ENCODE results near the gene FAM216B. TPM values are rescaled to one million over a fixed set of nuclear protein-coding genes. Genes with fewer than 3 reads are reported as not detected.
A peak's percentile ranks its signal among the peaks of the same experiment; 100 is the strongest.

FAM216B gene
- total RNA-seq, 1 donor from 2014 or later, result not detected

DNA sequence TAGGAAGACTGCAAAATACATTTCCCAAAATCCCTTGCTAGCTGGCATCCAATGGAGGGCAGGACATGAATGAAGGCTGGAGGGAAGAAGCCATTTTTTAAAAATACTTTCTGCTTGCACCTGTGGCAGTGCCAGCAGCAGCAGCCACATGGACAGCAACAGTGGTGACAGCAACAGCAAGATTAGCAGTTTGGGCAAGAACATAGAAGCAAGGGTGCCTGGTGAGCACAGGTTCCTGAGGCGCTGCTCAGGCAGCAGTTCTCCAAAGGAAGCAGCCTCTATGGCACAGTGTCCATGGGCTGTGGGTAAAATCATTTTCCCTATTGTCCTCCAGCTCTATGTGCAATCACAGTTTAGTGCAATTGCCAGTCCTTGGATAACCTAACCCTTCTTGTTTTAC, 1.3 kb upstream of the FAM216B start:
- no peaks in the 10 kb centered on the region for H3K27me3 ChIP-seq
- H3K4me3 ChIP-seq, result no peak overlapping the region
- no peaks in the 10 kb centered on the region for H3K36me3 ChIP-seq
- H3K4me1 ChIP-seq, result no peaks in the 10 kb centered on the region
- no peak for DNase-seq (ENCODE audit: low spot score in 2 of 2)
- no peak overlapping the region for H3K27ac ChIP-seq
- TF ChIP-seq, protein P1, sequence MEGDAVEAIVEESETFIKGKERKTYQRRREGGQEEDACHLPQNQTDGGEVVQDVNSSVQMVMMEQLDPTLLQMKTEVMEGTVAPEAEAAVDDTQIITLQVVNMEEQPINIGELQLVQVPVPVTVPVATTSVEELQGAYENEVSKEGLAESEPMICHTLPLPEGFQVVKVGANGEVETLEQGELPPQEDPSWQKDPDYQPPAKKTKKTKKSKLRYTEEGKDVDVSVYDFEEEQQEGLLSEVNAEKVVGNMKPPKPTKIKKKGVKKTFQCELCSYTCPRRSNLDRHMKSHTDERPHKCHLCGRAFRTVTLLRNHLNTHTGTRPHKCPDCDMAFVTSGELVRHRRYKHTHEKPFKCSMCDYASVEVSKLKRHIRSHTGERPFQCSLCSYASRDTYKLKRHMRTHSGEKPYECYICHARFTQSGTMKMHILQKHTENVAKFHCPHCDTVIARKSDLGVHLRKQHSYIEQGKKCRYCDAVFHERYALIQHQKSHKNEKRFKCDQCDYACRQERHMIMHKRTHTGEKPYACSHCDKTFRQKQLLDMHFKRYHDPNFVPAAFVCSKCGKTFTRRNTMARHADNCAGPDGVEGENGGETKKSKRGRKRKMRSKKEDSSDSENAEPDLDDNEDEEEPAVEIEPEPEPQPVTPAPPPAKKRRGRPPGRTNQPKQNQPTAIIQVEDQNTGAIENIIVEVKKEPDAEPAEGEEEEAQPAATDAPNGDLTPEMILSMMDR (IDR thresholded peaks at IDR 0.05), result no peak
- no peaks in the 10 kb centered on the region for H3K9me3 ChIP-seq
- intact Hi-C loops (cut with DNase I), result no loop called here

DNA sequence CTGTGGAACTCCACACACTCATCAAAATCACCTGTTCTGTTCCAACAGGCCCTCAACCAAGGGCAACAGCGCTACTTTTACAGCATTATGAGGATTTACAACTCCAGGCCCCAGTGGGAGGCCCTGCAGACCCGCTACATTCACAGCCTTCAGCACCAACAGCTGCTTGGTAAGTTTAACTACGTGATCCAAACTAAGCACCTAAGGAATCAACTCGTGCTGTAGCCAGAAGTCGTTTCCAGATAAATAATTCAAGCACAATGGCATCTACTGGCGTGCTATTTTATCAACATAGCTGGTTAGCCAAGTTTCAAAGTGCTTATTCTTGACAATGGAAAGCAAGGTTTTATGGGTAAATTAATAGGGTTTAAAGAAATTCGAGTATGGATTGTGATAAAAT, 5.3 kb downstream of the FAM216B start:
- no peak for DNase-seq (ENCODE audit: low spot score in 2 of 2)
- H3K27me3 ChIP-seq, result no peaks in the 10 kb centered on the region
- no peak overlapping the region for H3K4me3 ChIP-seq
- no peaks in the 10 kb centered on the region for H3K36me3 ChIP-seq
- TF ChIP-seq, protein P1 (IDR thresholded peaks at IDR 0.05), result no peak
- H3K9me3 ChIP-seq, result no peaks in the 10 kb centered on the region
- peaks cover 3 to 4% of the 10 kb centered on the region in 2 donors for H3K4me1 ChIP-seq
- intact Hi-C loops (cut with DNase I), result no loop called here
- H3K27ac ChIP-seq, result peak overlapping the region in 1 of 2 donors; percentile 38

DNA sequence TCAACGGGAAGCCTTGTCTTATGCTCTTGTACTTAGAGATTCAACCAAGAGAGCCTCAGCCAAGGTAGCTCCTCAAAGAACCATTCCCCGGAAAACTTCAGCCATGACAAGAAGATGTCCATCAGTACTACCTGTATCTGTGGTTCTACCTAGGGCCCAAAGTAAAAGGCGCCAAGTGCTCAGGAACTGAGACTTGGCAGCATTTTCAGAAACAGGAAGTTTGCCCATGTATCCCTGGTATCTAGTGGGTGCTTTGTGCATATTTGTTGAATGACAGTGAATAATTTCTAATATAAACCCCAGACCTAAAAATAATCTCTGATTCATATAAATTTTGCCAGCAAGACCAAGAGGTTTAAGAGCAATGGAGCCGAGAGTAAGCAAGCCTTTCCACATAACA, 7.2 kb downstream of the FAM216B start:
- Histone ChIP-seq H3K4me1 (peaks cover 3 to 4% of the 10 kb centered on the region in 2 donors), H3K9me3 (no peaks in the 10 kb centered on the region), H3K4me3 (no peak overlapping the region), H3K27me3 (no peaks in the 10 kb centered on the region), H3K27ac (no peak overlapping the region), H3K36me3 (no peaks in the 10 kb centered on the region)
- intact Hi-C loops (cut with DNase I), result no loop called here
- TF ChIP-seq, protein P1 (IDR thresholded peaks at IDR 0.05), result no peak
- DNase-seq (ENCODE audit: low spot score in 2 of 2), result no peak

DNA sequence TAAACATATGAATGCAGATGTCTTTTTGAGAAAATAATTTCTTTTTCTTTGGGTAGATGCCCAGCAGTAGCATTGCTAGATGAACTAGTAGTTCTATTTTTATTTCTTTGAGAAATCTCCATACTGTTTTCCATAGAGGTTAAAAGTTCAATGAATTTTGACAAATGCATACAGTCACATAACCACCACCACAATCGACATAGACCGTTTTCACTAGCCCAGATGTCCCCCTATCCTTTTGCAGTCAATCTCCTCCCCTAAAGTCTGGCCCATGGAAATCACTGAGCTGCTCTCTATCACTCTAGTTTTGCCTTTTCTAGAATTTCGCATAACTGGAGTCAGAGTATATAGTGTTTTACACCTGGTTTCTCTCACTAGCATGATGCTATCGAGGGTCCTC, 10.8 kb downstream of the FAM216B start:
- Histone ChIP-seq H3K27me3 (no peaks in the 10 kb centered on the region), H3K4me1 (peaks cover 2 to 4% of the 10 kb centered on the region in 2 donors), H3K36me3 (no peaks in the 10 kb centered on the region), H3K9me3 (no peaks in the 10 kb centered on the region), H3K27ac (no peak overlapping the region), H3K4me3 (no peak overlapping the region)
- intact Hi-C loops (cut with DNase I), result no loop called here
- no peak for DNase-seq (ENCODE audit: low spot score in 2 of 2)
- TF ChIP-seq, protein P1 (IDR thresholded peaks at IDR 0.05), result no peak

DNA sequence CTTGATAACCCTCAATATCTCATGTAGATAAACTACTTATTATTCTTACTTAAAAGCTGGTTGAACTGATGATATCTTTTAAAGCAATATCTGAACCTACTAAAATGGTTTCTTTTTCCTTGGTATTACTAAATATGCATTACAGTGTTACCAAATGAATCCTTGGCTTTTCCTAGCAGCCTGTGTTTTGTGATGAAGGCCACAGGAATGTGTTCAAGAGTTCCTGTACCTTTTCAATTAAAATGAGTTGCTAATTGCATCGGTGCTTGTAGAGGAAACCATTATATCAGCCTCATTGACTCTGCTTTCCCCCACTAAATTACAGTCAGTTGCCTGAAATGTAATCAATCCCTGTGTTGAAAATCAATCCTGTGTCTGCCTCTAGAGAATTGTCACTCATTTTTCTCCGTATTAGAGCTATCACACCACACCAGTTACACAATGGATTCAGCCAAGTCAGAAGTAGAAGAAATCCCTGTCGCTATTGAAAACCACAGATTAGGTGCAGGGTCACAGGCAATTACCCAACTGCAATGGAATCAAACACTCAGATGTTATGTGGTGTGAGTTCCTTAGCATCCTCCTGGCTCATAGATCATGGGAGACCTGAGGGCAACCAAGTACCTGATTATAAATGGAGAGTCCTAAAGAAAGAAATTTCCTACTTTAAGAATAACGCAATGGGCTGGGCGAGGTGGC, 13.3 kb downstream of the FAM216B start:
- Histone ChIP-seq H3K36me3 (no peaks in the 10 kb centered on the region), H3K9me3 (no peaks in the 10 kb centered on the region), H3K4me1 (no peaks in the 10 kb centered on the region), H3K4me3 (no peak overlapping the region), H3K27ac (no peak overlapping the region), H3K27me3 (no peaks in the 10 kb centered on the region)
- TF ChIP-seq, protein P1 (IDR thresholded peaks at IDR 0.05), result no peak
- no peak for DNase-seq (ENCODE audit: low spot score in 2 of 2)
- intact Hi-C loops (cut with DNase I), result no loop called here

DNA sequence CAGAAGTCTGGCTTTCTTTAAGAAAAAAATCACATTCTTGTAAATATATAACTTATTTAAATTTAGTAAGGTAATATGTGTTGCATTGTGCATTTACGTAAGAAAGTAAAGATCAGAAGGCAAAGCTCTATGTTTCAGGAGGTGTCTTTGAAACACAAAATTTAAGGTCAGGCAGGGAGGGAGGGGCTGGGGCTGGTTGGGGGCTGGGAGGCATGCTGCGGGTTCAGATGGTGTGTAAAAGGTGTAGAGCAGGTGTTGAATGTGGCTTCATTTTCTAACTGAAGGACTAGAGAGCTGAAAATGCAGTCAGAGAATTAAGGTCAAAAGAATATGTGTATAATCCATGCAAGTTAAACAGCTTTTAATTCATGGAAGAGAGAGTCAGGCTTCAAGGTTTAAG, 14.3 kb downstream of the FAM216B start:
- Histone ChIP-seq H3K36me3 (no peaks in the 10 kb centered on the region), H3K4me3 (no peak overlapping the region), H3K9me3 (no peaks in the 10 kb centered on the region), H3K27me3 (no peaks in the 10 kb centered on the region), H3K27ac (no peak overlapping the region), H3K4me1 (no peaks in the 10 kb centered on the region)
- TF ChIP-seq, protein P1 (IDR thresholded peaks at IDR 0.05), result no peak
- intact Hi-C loops (cut with DNase I), result no loop called here
- DNase-seq (ENCODE audit: low spot score in 2 of 2), result no peak
